ENCODE measurements around the gene TCF3. TPM values are rescaled to one million over a fixed set of nuclear protein-coding genes. Genes with fewer than 3 reads are reported as not detected.
A peak's percentile ranks its signal among the peaks of the same experiment; 100 is the strongest.

TCF3 gene
- total RNA-seq (193 and 197 TPM in 2 replicates), polyA plus RNA-seq (147 and 202 TPM in 2 replicates), polyA minus RNA-seq (49.3 and 59.6 TPM in 2 replicates), Bru-seq, nascent RNA (percentile 70 among the genes with signal in this experiment), BruChase-seq, experiment 1, labeled RNA remaining after a 6-hour chase (percentile 92 among the genes with signal in this experiment), BruChase-seq, experiment 2, labeled RNA remaining after a 2-hour chase (percentile 87 among the genes with signal in this experiment)
- polyA plus RNA-seq (2011; cell fraction: cytosol; rRNA removed): 111 and 153 TPM in 2 replicates
- 216 and 222 TPM in 2 replicates for polyA plus RNA-seq (2011; cell fraction: nucleus; rRNA removed)
- 146 and 182 TPM in 2 replicates for polyA plus RNA-seq (2012)
- 139 TPM for polyA minus RNA-seq (2011; cell fraction: cytosol; rRNA and poly(A)+ RNA removed)
- polyA minus RNA-seq (2011; cell fraction: nucleus; rRNA and poly(A)+ RNA removed): 27.0 and 53.7 TPM in 2 replicates
- long read RNA-seq, partial matches to known transcripts: 45 of 159 reads
- long read RNA-seq, other reads (novel, unspliced or antisense): 111 of 159 reads

DNA sequence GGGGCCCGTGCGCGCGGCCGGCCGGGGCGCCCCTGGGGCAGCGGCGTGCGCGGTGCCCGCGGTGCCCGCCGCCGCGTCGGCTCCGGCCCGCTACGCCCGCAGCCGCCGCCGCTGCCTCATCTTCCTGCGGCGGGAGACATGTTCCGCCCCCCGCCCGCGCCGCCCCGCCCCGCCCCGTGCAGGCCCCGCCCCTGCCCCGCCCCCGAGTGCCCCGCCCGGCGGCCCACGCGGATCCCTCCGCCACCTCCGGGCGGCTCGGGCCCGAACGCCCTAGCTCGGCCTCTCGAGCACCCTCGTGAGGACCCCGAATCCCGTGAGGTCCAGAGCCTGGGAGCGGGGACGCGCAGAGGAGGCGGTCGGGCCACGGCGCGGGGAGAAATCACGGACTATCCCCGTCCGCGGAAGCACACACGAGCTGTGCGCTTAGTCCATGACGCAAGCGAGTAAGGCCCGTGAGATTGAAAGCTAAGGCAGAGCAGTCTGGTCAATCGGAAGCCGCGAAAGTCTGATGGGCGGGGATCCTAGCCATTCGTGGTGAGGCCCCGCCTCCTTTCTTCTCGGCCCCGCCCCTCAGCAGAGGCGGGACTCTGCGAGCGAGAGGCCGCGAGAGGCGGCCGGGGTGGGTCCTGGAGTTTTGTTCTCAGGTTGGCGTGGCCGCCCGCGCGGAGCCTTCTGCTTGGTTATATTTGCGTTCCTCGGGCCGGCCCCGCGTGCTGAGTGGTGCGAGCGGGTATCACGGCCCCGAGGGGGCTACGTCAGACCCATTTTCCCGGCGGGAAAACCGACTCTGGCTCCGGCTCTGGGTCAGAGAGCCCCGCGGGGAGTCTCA lies at the start of gene TCF3:
TSS of gene TCF3 (minus strand) at position 145 of the 829 bp plus-strand sequence. CDS start 2,367 bp downstream, outside the sequence.
- H3K9me3 ChIP-seq (replicated peaks; ENCODE audit: control insufficient read depth, insufficient read depth, low read length): no peaks in the 10 kb centered on the region
- H3K27ac ChIP-seq (ENCODE audit: insufficient read depth, low read depth, low read length): peak within 1 kb of the TSS; percentile 98
- peaks cover 2 to 12% of the 10 kb centered on the region in 2 experiments for H3K36me3 ChIP-seq (ENCODE audit: control insufficient read depth in 2 of 2, extremely low read depth in 1 of 2, insufficient read depth in 2 of 2, low read length in 2 of 2)
- DNase-seq (ENCODE audit: low read depth, low spot score): peak; percentile 99
- peaks cover 2% of the 10 kb centered on the region for H3K4me1 ChIP-seq (ENCODE audit: control insufficient read depth, extremely low read depth, insufficient read depth, low read length)
- TF ChIP-seq POLR2AphosphoS5 (IDR thresholded peaks at IDR 0.05; ENCODE audit: insufficient read depth, low read depth, low read length): peak; percentile 80
- TF ChIP-seq POLR2A (IDR thresholded peaks at IDR 0.05; ENCODE audit: low read depth, low read length): peak; percentile 28
- TF ChIP-seq FOS (IDR thresholded peaks at IDR 0.05; ENCODE audit: borderline replicate concordance, insufficient read depth, low read length): no peak
- ChIA-PET POLR2A (no interaction called here), CTCF (interaction anchor here (0.9 to 2.1 kb wide), 5 partner anchors 20 to 185 kb away, joined by 3 to 11 read pairs (median 6); partner anchors contain the start of gene UQCR11)
- BruUV-seq (replicated peaks): no TSS peak
- H3K27me3 ChIP-seq (ENCODE audit: control insufficient read depth in 2 of 2, insufficient read depth in 2 of 2, low read length in 2 of 2): no peaks in the 10 kb centered on the region
- peak within 1 kb of the TSS; percentile 58 for H3K4me2 ChIP-seq (ENCODE audit: insufficient read depth, low read length)
- no peaks in the 10 kb centered on the region for H3K9me1 ChIP-seq (replicated peaks; ENCODE audit: control insufficient read depth, extremely low read depth, insufficient read depth, low read length)
- peak within 1 kb of the TSS; percentile 97 for H3K9ac ChIP-seq (replicated peaks; ENCODE audit: extremely low read depth, insufficient read depth, low read length)
- peak within 1 kb of the TSS; percentile 45 to 89 (median 62) for H3K4me3 ChIP-seq (replicated peaks in 1 of 3; ENCODE audit: insufficient read depth in 1 of 3, low read depth in 1 of 3, low read length in 3 of 3)
- peaks cover 36% of the 10 kb centered on the region for H3K79me2 ChIP-seq (ENCODE audit: control insufficient read depth, insufficient read depth, low read length)
- intact Hi-C loops (cut with micrococcal nuclease) (loop anchor here (1.0 to 2.0 kb wide), 3 partner anchors 47 to 160 kb away; partner anchors contain the start of genes ATP8B3 and UQCR11), dilution Hi-C loops (cut with MboI; ENCODE audit: extremely low pct_ligation_motif_present, low sequenced_read_pairs) (no loop called here)
- peak within 1 kb of the TSS; percentile 88 for H2AFZ ChIP-seq (ENCODE audit: low read depth, low read length)
- no peaks in the 10 kb centered on the region for H4K20me1 ChIP-seq (replicated peaks; ENCODE audit: control insufficient read depth, extremely low read depth, insufficient read depth, low read length)
- peak; percentile 98 for FAIRE-seq
